ENCODE data around the gene ACCSL. TPM values are rescaled to one million over a fixed set of nuclear protein-coding genes. Genes with fewer than 3 reads are reported as not detected.

ACCSL gene
- total RNA-seq, 1 experiment from 2014 or later, result not detected

GRCh38 chr11:44033411-44033850 lies 14.3 kb upstream of the ACCSL start:
- H3K9me3 Mint-ChIP-seq (ENCODE audit: unreplicated experiment), result no peaks in the 10 kb centered on the region
- ChIA-PET POLR2A (no interaction called here), CTCF (interaction anchor here (0.5 kb wide), 1 partner anchor 18 kb away, joined by 3 read pairs; no protein-coding TSS in a partner anchor)
- TF ChIP-seq, protein P1, sequence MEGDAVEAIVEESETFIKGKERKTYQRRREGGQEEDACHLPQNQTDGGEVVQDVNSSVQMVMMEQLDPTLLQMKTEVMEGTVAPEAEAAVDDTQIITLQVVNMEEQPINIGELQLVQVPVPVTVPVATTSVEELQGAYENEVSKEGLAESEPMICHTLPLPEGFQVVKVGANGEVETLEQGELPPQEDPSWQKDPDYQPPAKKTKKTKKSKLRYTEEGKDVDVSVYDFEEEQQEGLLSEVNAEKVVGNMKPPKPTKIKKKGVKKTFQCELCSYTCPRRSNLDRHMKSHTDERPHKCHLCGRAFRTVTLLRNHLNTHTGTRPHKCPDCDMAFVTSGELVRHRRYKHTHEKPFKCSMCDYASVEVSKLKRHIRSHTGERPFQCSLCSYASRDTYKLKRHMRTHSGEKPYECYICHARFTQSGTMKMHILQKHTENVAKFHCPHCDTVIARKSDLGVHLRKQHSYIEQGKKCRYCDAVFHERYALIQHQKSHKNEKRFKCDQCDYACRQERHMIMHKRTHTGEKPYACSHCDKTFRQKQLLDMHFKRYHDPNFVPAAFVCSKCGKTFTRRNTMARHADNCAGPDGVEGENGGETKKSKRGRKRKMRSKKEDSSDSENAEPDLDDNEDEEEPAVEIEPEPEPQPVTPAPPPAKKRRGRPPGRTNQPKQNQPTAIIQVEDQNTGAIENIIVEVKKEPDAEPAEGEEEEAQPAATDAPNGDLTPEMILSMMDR (IDR thresholded peaks at IDR 0.05; ENCODE audit: unreplicated experiment), result no peak
- H3K4me3 Mint-ChIP-seq (ENCODE audit: unreplicated experiment), result no peak overlapping the region
- peaks cover 33% of the 10 kb centered on the region for H3K27me3 Mint-ChIP-seq (ENCODE audit: insufficient read depth, unreplicated experiment)
- H3K36me3 Mint-ChIP-seq (ENCODE audit: insufficient read depth, unreplicated experiment), result no peaks in the 10 kb centered on the region
- BruUV-seq (replicated peaks), result no TSS peak
- no peak overlapping the region for H3K27ac Mint-ChIP-seq (ENCODE audit: low read depth, unreplicated experiment)
- H3K4me1 Mint-ChIP-seq (ENCODE audit: insufficient read depth, unreplicated experiment), result no peaks in the 10 kb centered on the region
- DNase-seq (ENCODE audit: unreplicated experiment), result no peak
- intact Hi-C loops (cut with micrococcal nuclease), result loop anchor here (10.0 kb wide), 1 partner anchor 89 kb away; the partner anchor contains the start of gene C11orf96

GRCh38 chr11:44033856-44034255 lies 13.9 kb upstream of the ACCSL start:
- peaks cover 33% of the 10 kb centered on the region for H3K27me3 Mint-ChIP-seq (ENCODE audit: insufficient read depth, unreplicated experiment)
- ChIA-PET CTCF (interaction anchor here (0.6 to 2.1 kb wide), 2 partner anchors 60 to 145 kb away, joined by 4 to 16 read pairs; no protein-coding TSS in a partner anchor), POLR2A (no interaction called here)
- no peaks in the 10 kb centered on the region for H3K36me3 Mint-ChIP-seq (ENCODE audit: insufficient read depth, unreplicated experiment)
- intact Hi-C loops (cut with micrococcal nuclease), result loop anchor here (10.0 kb wide), 1 partner anchor 89 kb away; the partner anchor contains the start of gene C11orf96
- H3K9me3 Mint-ChIP-seq (ENCODE audit: unreplicated experiment), result no peaks in the 10 kb centered on the region
- no peaks in the 10 kb centered on the region for H3K4me1 Mint-ChIP-seq (ENCODE audit: insufficient read depth, unreplicated experiment)
- no peak overlapping the region for H3K4me3 Mint-ChIP-seq (ENCODE audit: unreplicated experiment)
- TF ChIP-seq, protein P1 (IDR thresholded peaks at IDR 0.05; ENCODE audit: unreplicated experiment), result no peak
- no peak overlapping the region for H3K27ac Mint-ChIP-seq (ENCODE audit: low read depth, unreplicated experiment)
- no TSS peak for BruUV-seq (replicated peaks)
- no peak for DNase-seq (ENCODE audit: unreplicated experiment)

DNA sequence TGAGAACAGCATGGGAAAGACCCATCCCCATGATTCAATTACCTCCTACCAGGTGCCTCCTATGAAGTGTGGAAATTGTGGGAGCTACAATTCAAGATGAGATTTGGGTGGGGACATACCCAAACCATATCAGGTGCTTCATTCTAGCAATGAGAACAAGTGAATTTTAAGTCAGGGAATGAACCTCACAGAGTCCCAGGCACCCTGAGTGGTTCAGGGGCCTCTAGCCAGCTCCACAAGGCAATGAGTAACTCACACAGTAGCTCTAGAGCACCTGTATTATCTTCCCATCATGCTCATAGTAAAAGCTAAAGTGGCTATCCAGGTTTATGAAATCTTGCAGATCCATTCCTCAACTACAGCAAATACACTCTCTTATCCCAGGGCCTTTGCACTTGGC lies 13.1 kb upstream of the ACCSL start:
- Mint-ChIP-seq H3K9me3 (ENCODE audit: unreplicated experiment) (no peaks in the 10 kb centered on the region), H3K27ac (ENCODE audit: low read depth, unreplicated experiment) (no peak overlapping the region), H3K4me1 (ENCODE audit: insufficient read depth, unreplicated experiment) (no peaks in the 10 kb centered on the region), H3K27me3 (ENCODE audit: insufficient read depth, unreplicated experiment) (peaks cover 33% of the 10 kb centered on the region), H3K36me3 (ENCODE audit: insufficient read depth, unreplicated experiment) (no peaks in the 10 kb centered on the region), H3K4me3 (ENCODE audit: unreplicated experiment) (no peak overlapping the region)
- intact Hi-C loops (cut with micrococcal nuclease), result loop anchor here (10.0 kb wide), 1 partner anchor 90 kb away; the partner anchor contains the start of gene C11orf96
- TF ChIP-seq, protein P1 (IDR thresholded peaks at IDR 0.05; ENCODE audit: unreplicated experiment), result no peak
- ChIA-PET POLR2A (no interaction called here), CTCF (interaction anchor here (0.6 to 2.1 kb wide), 3 partner anchors 59 to 145 kb away, joined by 4 to 16 read pairs (median 4); no protein-coding TSS in a partner anchor)
- no TSS peak for BruUV-seq (replicated peaks)
- no peak for DNase-seq (ENCODE audit: unreplicated experiment)

DNA sequence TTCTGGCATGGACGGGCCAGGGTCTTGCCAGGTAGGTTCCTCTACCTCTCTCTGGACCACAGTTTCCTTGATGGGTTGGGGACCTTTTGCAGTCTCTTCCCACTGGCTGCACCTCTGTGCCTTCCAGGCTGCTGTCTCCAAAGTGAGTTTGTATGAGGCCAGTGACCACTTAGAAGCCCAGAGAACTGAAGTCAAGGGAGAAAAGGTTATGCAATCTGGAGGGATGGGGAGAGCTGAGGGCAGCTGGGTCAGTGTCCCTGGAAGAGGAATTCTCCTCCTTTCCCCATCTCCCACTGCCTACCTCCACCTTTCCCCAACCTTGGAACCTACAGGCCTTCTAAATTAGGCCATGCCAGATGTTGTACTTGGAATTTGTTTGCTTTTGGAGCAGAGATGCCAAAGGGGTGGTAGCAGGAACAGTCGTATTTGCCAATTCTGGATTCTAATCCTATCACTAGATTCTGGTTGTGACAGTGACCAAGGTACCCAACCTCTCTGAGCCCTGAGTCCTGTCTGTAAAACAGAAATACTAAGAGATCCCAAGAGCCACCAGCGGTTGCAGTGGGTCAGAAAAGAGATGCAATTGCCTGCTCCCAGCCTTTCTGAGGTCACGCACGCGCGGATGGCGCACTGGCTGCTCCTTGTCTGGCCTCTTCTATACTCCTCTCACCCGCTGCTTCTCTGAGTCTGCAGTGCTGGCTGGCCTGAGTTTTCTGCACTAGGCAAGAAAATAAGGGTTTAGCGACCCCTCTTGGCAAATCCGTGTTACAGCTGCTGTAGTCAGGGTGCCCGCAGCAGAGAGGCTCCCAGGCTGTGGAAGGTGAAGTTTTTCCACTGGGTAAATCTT lies 10.7 kb upstream of the ACCSL start:
- peaks cover 14% of the 10 kb centered on the region for H3K27me3 Mint-ChIP-seq (ENCODE audit: insufficient read depth, unreplicated experiment)
- H3K9me3 Mint-ChIP-seq (ENCODE audit: unreplicated experiment), result no peaks in the 10 kb centered on the region
- TF ChIP-seq, protein P1 (IDR thresholded peaks at IDR 0.05; ENCODE audit: unreplicated experiment), result peak; percentile 64
- DNase-seq (ENCODE audit: unreplicated experiment), result peak; percentile 67
- H3K36me3 Mint-ChIP-seq (ENCODE audit: insufficient read depth, unreplicated experiment), result no peaks in the 10 kb centered on the region
- BruUV-seq (replicated peaks), result no TSS peak
- intact Hi-C loops (cut with micrococcal nuclease), result loop anchor here (1.0 to 10.0 kb wide), 2 partner anchors 92 to 147 kb away; partner anchors contain the start of gene C11orf96
- ChIA-PET CTCF (interaction anchor here (0.6 to 4.0 kb wide), 13 partner anchors 9 to 245 kb away, joined by 3 to 60 read pairs (median 3); no protein-coding TSS in a partner anchor), POLR2A (no interaction called here)
- no peaks in the 10 kb centered on the region for H3K4me1 Mint-ChIP-seq (ENCODE audit: insufficient read depth, unreplicated experiment)
- H3K4me3 Mint-ChIP-seq (ENCODE audit: unreplicated experiment), result no peak overlapping the region
- no peak overlapping the region for H3K27ac Mint-ChIP-seq (ENCODE audit: low read depth, unreplicated experiment)
